NOMO-1 treated with DMSO at 0.1 percent for 48 hours (cell line): ENCODE measurements around the gene GDPD3.

Experiments
- DNase-seq: peaks from one replicate; lab custom pipeline; 2025; ENCODE audit not compliant: unreplicated experiment; lab: John Stamatoyannopoulos, UW

Gene GDPD3

DNA sequence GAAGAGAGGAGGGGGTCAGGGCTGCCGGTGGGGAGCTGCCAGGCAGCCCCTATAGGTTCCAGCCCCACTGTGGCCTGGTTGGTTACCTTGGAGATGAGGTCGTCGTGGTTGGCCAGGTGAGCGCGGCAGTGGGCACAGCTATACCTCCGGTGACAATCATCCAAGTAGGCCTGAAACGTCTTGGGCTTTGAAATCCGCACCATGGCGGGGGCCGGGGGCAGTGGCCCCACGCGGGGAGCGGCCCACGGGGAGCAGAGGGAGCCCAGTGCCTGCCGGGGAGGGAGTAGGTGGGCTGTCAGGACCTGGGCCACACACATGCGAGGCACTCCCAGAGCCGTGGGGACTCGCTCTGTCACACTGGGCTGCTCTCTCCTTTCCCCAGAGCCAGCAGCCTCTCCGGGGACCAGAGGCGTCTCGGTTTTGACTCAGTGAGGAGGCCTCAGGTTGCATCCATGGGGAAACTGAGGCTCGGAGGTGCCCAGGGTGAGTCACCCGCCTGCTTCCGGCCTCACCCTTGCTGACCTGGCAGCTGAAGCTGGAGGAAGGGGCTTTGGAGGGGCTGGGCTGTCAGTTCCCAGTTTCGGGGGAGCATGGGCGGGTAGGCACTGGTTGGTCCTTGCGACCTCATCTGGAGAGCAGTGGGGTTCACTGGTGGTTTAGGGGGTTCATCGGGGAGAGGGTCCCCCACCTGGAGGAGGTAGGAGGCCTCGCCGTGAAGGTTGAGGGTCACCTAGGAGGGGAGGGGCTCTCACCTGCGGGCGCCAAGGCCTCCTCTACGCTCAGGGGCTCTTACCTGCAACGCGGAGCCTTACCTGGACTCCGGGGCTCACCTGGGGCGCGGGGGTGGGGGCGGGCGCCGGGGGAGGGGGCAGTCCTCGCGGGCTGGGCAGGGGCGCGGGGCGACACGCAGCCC is 17.9 kb downstream of the GDPD3 start:
- DNase-seq, result no peak

GRCh38 chr16:30094541-30095165 is 18.7 kb downstream of the GDPD3 start:
- no peak for DNase-seq

DNA sequence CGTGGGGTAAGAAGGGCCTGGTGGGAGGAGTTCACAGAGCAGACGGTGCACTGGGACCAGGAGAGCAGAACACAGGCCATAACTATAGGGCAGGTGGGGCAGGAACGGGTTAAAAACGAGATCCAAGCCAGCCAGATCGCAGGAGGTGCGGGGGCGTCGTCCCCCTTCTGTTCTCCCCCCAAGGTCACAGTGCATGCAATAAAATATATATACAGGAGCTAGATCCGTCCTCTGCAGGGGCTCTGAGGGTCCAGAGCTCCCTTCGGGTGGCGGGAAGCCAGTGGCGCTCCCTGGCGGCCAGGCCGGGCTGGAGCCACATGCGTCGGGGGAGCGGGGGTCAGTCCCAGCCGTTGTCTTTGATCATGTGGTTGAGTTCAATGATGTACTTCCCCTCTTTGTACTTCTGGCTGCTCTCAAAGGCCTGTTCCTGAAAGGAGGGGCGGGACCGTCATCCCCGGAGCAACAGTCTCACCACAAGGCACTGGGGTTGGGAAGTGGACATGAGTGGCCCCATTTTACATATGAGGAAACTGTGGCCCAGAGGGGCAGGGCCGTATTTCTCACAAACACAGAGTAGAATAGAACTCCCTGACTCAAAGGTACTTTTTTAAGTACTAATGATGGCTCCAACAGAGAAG is 20.8 kb downstream of the GDPD3 start:
- DNase-seq, result peak; percentile 99

DNA sequence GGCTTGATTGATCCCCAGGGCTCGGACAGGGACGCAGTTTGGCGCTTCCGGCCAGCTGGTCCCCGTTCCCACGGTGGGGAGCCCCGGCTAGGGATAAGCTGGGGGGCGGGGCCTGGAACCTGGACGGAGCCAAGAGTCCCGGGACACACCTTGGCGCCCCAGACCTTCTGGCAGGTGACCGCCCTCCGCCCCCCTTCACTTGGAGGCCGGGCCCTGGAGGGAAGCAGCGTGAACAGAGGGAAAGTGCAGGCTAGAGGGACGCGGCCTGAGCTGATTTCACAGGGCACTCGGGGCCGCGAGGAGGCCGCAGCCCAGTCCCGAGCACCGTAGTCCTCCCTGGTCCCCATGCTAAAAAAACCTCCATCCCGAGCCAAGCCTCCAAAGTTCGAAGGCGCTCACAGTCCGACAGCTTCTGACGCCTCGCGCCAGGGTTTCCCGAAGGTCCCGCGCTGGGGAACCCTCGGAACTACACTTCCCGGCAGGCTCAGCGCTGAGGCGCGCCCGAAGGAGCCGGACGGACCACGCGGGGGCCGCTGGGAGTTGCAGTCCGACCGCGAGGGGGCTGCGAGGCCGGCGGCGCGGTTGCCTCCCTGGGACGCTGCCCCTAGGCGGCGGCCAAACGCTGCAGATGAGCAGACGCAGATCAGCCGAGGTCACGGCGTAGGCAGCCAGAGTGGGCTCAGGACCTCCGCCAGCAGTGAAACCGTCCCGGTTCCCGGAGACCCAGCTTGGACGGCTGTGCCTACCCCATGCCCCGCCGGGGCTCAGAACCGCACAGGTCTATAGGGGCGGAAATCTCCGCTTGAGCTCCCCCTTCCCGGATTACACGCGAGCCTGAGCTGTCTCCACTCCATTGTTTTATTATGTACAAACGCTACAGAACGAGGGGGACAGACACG is 21.6 kb downstream of the GDPD3 start, which contains the start of gene TBX6:
TBX6 (minus strand) TSS at position 451 of the 899 bp plus-strand sequence. CDS start 731 bp downstream, outside the sequence.
- DNase-seq, result peak; percentile 92

DNA sequence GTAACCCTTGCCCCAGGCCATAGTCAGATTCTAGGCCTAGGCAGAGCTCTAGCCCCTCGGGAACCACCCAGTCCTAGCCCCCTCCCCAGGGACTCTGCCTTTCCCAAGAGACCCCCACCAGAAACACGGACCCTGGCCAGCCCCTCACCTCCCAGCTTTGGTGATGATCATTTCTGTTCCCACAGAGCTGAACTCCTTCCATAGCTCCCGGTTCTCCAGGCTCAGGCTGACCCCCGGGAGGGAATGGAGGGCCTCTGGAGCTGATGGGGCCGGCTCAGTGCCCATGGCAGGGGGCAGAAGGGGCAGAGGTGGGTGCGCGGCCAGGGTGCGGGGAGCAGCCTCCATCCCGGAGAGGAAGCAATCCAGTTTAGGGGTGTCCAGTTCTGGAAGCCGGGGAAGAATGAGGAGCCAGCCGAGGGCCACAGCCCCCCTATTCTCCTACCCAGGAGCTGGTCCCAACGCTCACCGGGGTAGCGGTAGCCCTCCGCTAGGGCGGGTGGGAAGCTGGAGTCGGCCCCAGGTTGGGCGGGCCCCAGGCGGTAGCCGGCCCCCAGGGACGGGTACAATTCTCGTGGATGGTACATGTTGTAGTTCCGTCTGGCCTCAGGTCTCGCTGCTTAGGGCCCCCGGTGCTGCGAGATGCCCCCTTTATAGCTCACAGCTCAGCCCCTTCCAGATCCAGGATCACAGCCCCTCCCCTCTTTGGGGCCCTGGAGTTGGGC is 22.6 kb downstream of the GDPD3 start:
- no peak for DNase-seq

DNA sequence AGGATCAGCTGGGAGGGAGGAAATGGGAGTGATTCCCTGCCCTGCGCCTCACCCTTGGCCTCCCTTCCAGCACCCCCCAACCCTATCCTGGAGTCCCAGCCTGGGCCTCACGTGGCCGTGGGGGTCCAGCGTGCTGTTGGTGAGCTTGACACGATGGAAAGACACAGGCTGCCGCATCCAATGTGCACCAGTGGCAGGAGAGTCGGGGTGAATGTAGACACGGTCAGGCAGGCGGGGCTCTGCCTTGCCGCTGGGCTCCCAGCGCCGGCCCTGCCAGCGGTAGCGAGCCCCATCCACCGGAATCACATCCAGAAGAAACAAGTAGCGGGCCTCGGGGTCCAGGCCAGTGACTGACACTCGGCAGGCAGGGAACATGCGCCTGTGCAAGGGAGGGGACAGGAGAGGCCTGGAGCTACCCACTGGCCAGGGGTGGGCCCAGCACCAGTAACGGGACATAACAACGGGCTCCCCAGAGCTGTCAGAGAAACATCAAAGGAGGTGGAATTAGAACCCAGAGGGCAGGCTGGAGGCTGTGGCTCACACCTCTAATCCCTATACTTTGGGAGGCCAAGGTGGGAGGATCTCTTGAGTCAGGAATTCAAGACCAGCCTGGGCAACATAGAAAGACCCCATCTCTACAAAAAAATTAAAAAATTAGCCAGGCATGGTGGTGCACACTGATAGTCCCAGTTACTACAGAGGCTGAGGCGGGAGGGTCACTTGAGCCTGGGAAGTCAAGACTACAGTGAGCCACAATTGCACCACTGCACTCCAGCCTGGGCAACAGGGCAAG is 24.3 kb downstream of the GDPD3 start:
- no peak for DNase-seq

DNA sequence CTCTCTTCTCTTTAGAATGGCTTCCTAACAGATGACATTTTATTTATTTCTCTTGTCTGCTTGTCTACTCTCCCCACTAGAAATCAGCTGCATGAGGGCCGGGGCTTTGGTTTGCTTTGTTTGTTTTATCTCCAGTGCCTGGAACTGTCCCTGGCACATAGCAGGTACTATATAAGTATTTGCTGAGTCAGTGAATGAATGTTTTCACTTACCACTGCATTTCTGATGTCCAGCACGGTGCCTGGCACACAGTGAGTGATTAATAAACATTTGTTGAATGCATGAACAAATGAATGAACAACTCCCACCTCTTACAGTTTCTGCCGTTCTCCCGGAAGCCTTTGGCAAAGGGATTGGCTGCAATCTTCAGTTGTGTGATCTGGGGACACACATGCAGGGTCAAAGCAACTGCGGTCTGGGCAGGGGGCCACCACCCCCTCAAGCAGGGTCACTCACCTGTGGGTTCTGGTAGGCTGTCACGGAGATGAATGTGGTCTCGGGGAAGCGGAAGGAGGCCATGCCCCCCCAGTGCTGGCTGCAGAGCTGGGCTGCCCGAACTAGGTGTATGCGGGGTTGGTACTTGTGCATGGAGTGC is 25.0 kb downstream of the GDPD3 start:
- DNase-seq, result no peak

GRCh38 chr16:30087181-30087898 is 26.0 kb downstream of the GDPD3 start:
- peak; percentile 66 for DNase-seq

DNA sequence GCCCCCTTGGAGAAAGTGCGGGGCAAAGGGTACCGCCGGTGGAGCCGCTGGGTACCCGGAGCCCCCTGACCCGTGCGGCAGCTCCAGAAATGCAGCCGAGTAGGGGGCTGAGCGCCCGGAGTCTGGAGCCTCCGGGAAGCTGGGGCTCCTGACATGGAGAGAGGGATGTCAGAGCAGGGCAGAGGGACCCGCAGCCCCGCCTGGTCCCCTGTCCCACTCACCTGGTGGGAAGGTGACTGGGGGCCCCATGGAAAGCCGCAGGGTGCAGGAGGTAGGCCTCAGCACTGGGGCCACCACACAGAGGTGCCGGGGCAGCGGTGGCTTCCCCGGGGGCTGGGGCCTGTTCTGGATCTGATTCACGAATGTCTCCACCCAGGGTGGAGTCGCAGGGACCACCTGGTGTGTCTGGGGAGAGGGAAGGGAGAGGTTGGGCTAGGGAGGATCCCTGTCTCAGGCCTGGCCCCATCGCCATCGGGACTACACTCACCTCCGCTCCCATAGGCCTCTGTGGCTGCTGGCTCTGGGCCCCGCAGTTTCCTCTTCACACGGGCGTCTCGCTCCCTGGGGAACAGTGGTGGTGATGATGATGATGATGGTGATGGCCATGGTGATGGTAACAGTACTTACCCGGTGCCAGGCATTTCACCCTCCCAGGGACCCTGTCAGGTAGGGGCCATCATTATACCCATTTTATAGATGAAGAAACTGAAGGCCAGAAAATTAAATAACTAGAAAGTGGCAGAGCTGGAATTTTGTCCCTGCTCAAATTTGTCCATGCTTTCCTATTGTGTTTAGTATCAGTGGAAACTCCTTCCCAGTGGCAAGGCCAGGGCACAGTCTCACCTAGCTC is 26.8 kb downstream of the GDPD3 start:
- no peak for DNase-seq

DNA sequence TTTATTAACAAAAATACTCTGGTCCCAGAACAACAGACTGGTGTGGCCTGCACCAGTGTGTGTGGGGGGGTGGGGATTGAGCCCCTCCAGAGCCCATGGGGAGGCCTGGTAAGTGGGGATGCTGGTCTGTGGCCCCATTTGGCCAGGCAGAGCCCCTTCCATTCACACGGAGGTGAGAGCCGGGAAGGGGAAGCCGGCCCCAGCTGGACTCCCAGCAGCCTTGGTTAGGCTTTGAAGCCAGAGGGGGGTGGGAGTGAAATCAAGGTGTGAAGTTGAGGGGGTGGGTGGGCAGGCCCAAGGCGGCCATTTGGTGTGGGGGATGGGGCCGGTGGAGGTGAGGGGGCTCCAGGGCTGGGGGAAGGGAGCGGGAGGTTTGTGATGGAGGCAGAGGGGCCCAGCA is 27.5 kb downstream of the GDPD3 start:
- DNase-seq, result no peak

GRCh38 chr16:30085247-30085646 is 28.1 kb downstream of the GDPD3 start:
- no peak for DNase-seq

DNA sequence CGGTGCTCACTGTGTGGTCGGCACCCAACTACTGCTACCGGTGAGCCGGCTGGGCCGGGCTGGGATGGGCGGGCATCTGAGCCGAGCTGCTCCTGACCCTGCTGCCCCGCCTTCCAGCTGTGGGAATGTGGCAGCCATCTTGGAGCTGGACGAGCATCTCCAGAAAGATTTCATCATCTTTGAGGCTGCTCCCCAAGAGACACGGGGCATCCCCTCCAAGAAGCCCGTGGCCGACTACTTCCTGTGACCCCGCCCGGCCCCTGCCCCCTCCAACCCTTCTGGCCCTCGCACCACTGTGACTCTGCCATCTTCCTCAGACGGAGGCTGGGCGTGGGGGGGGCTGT is 28.5 kb downstream of the GDPD3 start:
- no peak for DNase-seq

DNA sequence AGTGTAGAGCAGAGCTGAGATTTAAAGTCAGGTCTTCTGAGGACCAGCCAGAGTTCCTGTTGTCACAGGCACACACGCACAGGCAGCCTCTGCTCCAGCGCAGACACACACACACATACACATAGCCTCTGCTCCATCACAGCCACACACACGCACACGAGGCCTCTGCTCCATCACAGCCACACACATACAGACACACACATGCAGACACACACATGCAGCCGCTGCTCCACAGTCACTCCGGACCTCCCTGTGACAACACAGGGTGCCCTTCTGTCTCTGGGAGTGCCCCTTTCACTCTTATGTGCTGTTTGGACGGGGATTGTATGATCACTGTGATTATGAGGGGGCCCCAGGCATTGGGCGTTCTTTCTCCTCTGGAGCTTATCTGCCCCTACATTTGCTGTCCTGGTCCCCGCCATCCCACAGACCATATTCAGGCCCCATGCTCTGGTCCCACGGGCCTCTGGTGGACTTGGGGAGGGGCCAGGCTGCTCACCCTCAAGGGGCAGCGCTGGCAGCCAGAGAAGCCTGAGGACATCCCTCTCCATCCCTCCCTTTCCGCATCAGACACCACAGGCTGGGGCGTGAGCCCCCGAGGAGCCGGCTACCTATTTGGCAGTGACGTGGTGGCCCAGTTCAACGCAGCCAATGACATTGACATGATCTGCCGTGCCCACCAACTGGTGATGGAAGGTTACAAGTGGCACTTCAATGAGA is 29.1 kb downstream of the GDPD3 start:
- DNase-seq, result no peak

GRCh38 chr16:30083216-30084055 is 29.9 kb downstream of the GDPD3 start:
- no peak for DNase-seq

- DNase-seq, result no peak
Observed at GRCh38 chr16:30082545-30083090, 30.7 kb downstream of the GDPD3 start.

DNA sequence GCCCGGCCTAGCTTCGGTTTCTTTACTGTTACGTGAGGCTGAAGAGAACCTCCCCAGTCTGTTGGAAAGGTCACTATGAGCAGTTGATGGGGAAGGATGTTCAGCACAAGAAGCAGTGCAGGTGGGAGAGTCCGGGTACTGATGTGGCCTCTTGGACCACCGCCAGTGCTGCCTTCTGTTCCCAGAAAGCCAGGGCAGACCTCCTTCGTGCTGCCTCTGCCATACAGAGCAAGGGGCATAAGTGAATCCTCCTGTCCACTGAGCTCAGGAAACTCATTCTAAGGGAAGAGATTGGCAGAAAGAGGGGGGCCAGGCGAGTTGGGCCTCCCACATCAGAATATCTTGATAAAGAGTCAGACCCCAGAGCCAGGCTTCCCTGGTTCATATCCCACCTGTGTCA is 33.9 kb downstream of the GDPD3 start:
- no peak for DNase-seq
